Heart left ventricle (tissue), 13 donors: Measurements from ENCODE around the gene PRMT9.

ENCODE experiments used
- CTCF ChIP-seq, 12 donors: fragments of 200-600 bp; sonication (generic) in 4 of 12; IDR thresholded peaks; one replicate each; pipeline versions ENCODE4 v1.5.0 to v1.8.0; 2018 to 2022; ENCODE audit warnings: antibody characterized with exemption in 12 of 12, mild to moderate bottlenecking in 5 of 12
- POLR2A ChIP-seq, 2 donors: fragments of 450-650 bp; IDR thresholded peaks; one replicate each; pipeline ENCODE4 v1.6.1; 2017; ENCODE audit warnings: antibody characterized with exemption in 2 of 2, mild to moderate bottlenecking in 2 of 2, moderate library complexity in 2 of 2
- donor health status: ischemic (EF 13 %, LVEDD 7.1; RV severe dilation, severe dysfunction).
- donor health status: DM: no; HTN: yes; CAD: no.
- donor health status: DM: no; HTN: no; CAD: no.
- donor health status: ischemic (EF 25% LVEDD 6.9; RV normal size, moderate dysfunction).
- donor health status: ischemic (EF 25% LVEDD 5.7; RV mildly dilated, moderate dysfunction).
- donor health status: ischemic (EF 35%, LVEDD 5.7; RV mildly dilated, moderate dysfunction).
- donor health status: nonischemic (EF 11% LVEDD 7.7; RV severe dilation, severe dysfunction).
- donor health status: DM: yes; HTN: yes; CAD: no.
- donor health status: PGD.
- donor health status: ischemic (EF 29% LVEDD 5.4; RV normal size, mild dysfunction).
- donor health status: nonischemic (EF 23%, LVEDD 6.1; RV moderate dilation, normal function).

- no peak for TF ChIP-seq CTCF (IDR thresholded peaks at IDR 0.05)
- no peak for TF ChIP-seq POLR2A (IDR thresholded peaks at IDR 0.05)
Observed at GRCh38 chr4:147596981-147597380, 87.0 kb downstream of the PRMT9 start.
